Nephron (organoid): Measurements from ENCODE around the gene TBX18.

ENCODE experiments used
- H3K27ac Mint-ChIP-seq, 3 experiments: 2 replicates each; pipeline ENCODE4 v1.8.0; 2020; ENCODE audit warnings: mixed read lengths in 3 of 3, mild to moderate bottlenecking in 2 of 3, moderate library complexity in 1 of 3
- H3K27me3 Mint-ChIP-seq: 2 replicates; pipeline ENCODE4 v1.8.0; 2021; ENCODE audit warnings: low read depth, mild to moderate bottlenecking, moderate library complexity, mixed read lengths
- H3K36me3 Mint-ChIP-seq: 2 replicates; pipeline ENCODE4 v1.8.0; 2020; ENCODE audit warnings: low read depth, mixed read lengths
- H3K4me1 Mint-ChIP-seq: 2 replicates; pipeline ENCODE4 v1.8.0; 2020; ENCODE audit warnings: mixed read lengths
- H3K4me3 Mint-ChIP-seq, 3 experiments: 2 replicates each; pipeline ENCODE4 v1.8.0; 2020; ENCODE audit warnings: mild to moderate bottlenecking in 3 of 3, mixed read lengths in 3 of 3, moderate library complexity in 2 of 3
- H3K9me3 Mint-ChIP-seq: 2 replicates; pipeline ENCODE4 v1.8.0; 2020; ENCODE audit warnings: mixed read lengths
- CTCF ChIP-seq, 3 experiments: fragments of 200-600 bp; sonication (generic); IDR thresholded peaks; one replicate each; pipeline ENCODE4 v1.5.0; 2021; ENCODE audit warnings: antibody characterized with exemption in 3 of 3; ENCODE audit not compliant: unreplicated experiment in 3 of 3

The TBX18 gene

GRCh38 chr6:84638286-84638685, 126.1 kb downstream of the TBX18 start:
- Mint-ChIP-seq H3K4me1 (peaks cover 32% of the 10 kb centered on the region), H3K27me3 (no peaks in the 10 kb centered on the region), H3K36me3 (no peaks in the 10 kb centered on the region), H3K27ac (no peak overlapping the region), H3K4me3 (no peak overlapping the region), H3K9me3 (peaks cover 2% of the 10 kb centered on the region)
- TF ChIP-seq CTCF (IDR thresholded peaks at IDR 0.05; ENCODE audit: unreplicated experiment in 3 of 3) = no peak
